Natural killer cell (primary cell): Measurements from ENCODE around the gene MYL10. TPM values are rescaled to one million over a fixed set of nuclear protein-coding genes. Genes with fewer than 3 reads are reported as not detected.

Experiments used
- ATAC-seq, 3 donors: fragments of 150-1000 bp in 2 of 3; fragments of 200-7000 bp in 1 of 3; cut with Tn5 transposase; 1 replicate in 1 of 3; 2 replicates in 2 of 3; pipeline ENCODE4 v1.10.0; 2021; ENCODE audit warnings: mild to moderate bottlenecking in 2 of 3, moderate library complexity in 2 of 3
- DNase-seq, 2 donors: peaks; one replicate each; pipeline versions ENCODE4 v3.0.0 to v3.0.0-alpha.2; 2013 to 2021; ENCODE audit warnings: mixed read lengths in 1 of 2
- H3K27ac ChIP-seq: one replicate; pipeline ENCODE4 v1.5.1; 2013; ENCODE audit warnings: mild to moderate bottlenecking, low read length
- H3K27me3 ChIP-seq: one replicate; pipeline ENCODE4 v1.6.1; 2013; ENCODE audit warnings: low read length; ENCODE audit not compliant: control insufficient read depth, insufficient read depth
- H3K36me3 ChIP-seq: one replicate; pipeline ENCODE4 v1.6.1; 2013; ENCODE audit warnings: low read length; ENCODE audit not compliant: control insufficient read depth, insufficient read depth
- H3K4me1 ChIP-seq: one replicate; pipeline ENCODE4 v1.6.1; 2013; ENCODE audit warnings: low read length; ENCODE audit not compliant: control insufficient read depth, insufficient read depth
- H3K4me3 ChIP-seq: one replicate; pipeline ENCODE4 v1.5.1; 2013; ENCODE audit warnings: low read length
- H3K9me3 ChIP-seq: one replicate; pipeline ENCODE4 v1.6.1; 2013; ENCODE audit warnings: low read length; ENCODE audit not compliant: control insufficient read depth, insufficient read depth
- H3K27ac Mint-ChIP-seq, 2 donors: one replicate each; pipeline ENCODE4 v1.8.0; 2022; ENCODE audit warnings: mild to moderate bottlenecking in 2 of 2, mixed read lengths in 2 of 2, moderate library complexity in 1 of 2
- H3K27me3 Mint-ChIP-seq, 2 donors: one replicate each; pipeline ENCODE4 v1.8.0; 2022; ENCODE audit warnings: low read depth in 2 of 2, mixed read lengths in 2 of 2
- H3K36me3 Mint-ChIP-seq: one replicate; pipeline ENCODE4 v1.8.0; 2022; ENCODE audit warnings: mixed read lengths
- H3K4me1 Mint-ChIP-seq, 2 donors: one replicate each; pipeline ENCODE4 v1.8.0; 2022; ENCODE audit warnings: mixed read lengths in 2 of 2
- H3K4me3 Mint-ChIP-seq: one replicate; pipeline ENCODE4 v1.8.0; 2022; ENCODE audit warnings: mild to moderate bottlenecking, moderate library complexity, mixed read lengths
- H3K9me3 Mint-ChIP-seq, 2 donors: one replicate each; pipeline ENCODE4 v1.8.0; 2022; ENCODE audit warnings: mixed read lengths in 2 of 2
- CTCF ChIP-seq: fragments of 200-600 bp; IDR thresholded peaks from one replicate; pipeline ENCODE4 v1.8.0; 2022; ENCODE audit warnings: antibody characterized with exemption
- WGBS: methylation state at CpG from one replicate; pipeline ENCODE4 v1.1.7; 2013; ENCODE audit warnings: missing lambda C conversion rate; ENCODE audit not compliant: insufficient coverage; 5-methylcytosine and 5-hydroxymethylcytosine counted together
- intact Hi-C: fragments of 100-400 bp; cut with micrococcal nuclease; formaldehyde crosslinking; loops from one replicate; pipeline ENCODE4 v1.14.2; 2022
- total RNA-seq, 4 donors: library from RNA; stranded (reverse); fragments of 120-200 nt in 1 of 4; gene quantifications; one replicate each; pipeline versions ENCODE4 v1.2.3 to v1.2.4, GENCODE V29; 2013 to 2022

MYL10 gene
- total RNA-seq, 3 donors from 2014 or later (not counting 1 experiment from before 2014, with no cell fraction given), result not detected

GRCh38 chr7:101636822-101637623 is 7.9 kb upstream of the MYL10 start:
- peaks cover 3% of the 10 kb centered on the region for H3K9me3 ChIP-seq
- no peak overlapping the region for H3K4me3 Mint-ChIP-seq
- intact Hi-C loops, result no loop called here
- H3K27ac Mint-ChIP-seq, result no peak overlapping the region
- no peaks in the 10 kb centered on the region for H3K4me1 Mint-ChIP-seq
- no peak overlapping the region for H3K4me3 ChIP-seq
- H3K36me3 ChIP-seq, result no peaks in the 10 kb centered on the region
- no peaks in the 10 kb centered on the region for H3K27me3 ChIP-seq
- H3K27me3 Mint-ChIP-seq, result no peaks in the 10 kb centered on the region
- WGBS, result 77% methylated on average over 7 of the region's 9 CpGs
- ATAC-seq, result no peak
- DNase-seq, result no peak
- no peak for TF ChIP-seq CTCF
- no peaks in the 10 kb centered on the region for H3K4me1 ChIP-seq
- no peaks in the 10 kb centered on the region for H3K9me3 Mint-ChIP-seq
- H3K36me3 Mint-ChIP-seq, result no peaks in the 10 kb centered on the region
- no peak overlapping the region for H3K27ac ChIP-seq

- no peaks in the 10 kb centered on the region for H3K36me3 ChIP-seq
- no peak overlapping the region for H3K27ac ChIP-seq
- H3K36me3 Mint-ChIP-seq, result no peaks in the 10 kb centered on the region
- TF ChIP-seq CTCF, result no peak
- no peak for DNase-seq
- H3K4me1 Mint-ChIP-seq, result peaks cover 0 to 5% of the 10 kb centered on the region in 2 donors
- peaks cover 5% of the 10 kb centered on the region for H3K4me1 ChIP-seq
- no peak overlapping the region for H3K4me3 Mint-ChIP-seq
- no peak overlapping the region for H3K4me3 ChIP-seq
- intact Hi-C loops, result no loop called here
- no peak for ATAC-seq
- H3K27me3 ChIP-seq, result no peaks in the 10 kb centered on the region
- H3K9me3 ChIP-seq, result peaks cover 3% of the 10 kb centered on the region
- WGBS, result 86% methylated on average over 2 of the region's 2 CpGs
- no peak overlapping the region for H3K27ac Mint-ChIP-seq
- H3K9me3 Mint-ChIP-seq, result no peaks in the 10 kb centered on the region
- no peaks in the 10 kb centered on the region for H3K27me3 Mint-ChIP-seq
Measured at GRCh38 chr7:101635484-101635883, 6.4 kb upstream of the MYL10 start.

- no peaks in the 10 kb centered on the region for H3K9me3 Mint-ChIP-seq
- Histone ChIP-seq H3K27me3 (no peaks in the 10 kb centered on the region), H3K4me1 (peaks cover 6% of the 10 kb centered on the region), H3K36me3 (no peaks in the 10 kb centered on the region), H3K27ac (no peak overlapping the region), H3K4me3 (no peak overlapping the region), H3K9me3 (peaks cover 3% of the 10 kb centered on the region)
- H3K4me3 Mint-ChIP-seq, result no peak overlapping the region
- WGBS, result 88% methylated on average over 11 of the region's 11 CpGs
- H3K4me1 Mint-ChIP-seq, result peaks cover 0 to 5% of the 10 kb centered on the region in 2 donors
- DNase-seq (no peak), ATAC-seq (no peak)
- H3K27me3 Mint-ChIP-seq, result no peaks in the 10 kb centered on the region
- H3K27ac Mint-ChIP-seq, result no peak overlapping the region
- H3K36me3 Mint-ChIP-seq, result no peaks in the 10 kb centered on the region
- intact Hi-C loops, result no loop called here
- no peak for TF ChIP-seq CTCF
Measured at GRCh38 chr7:101634196-101634717, 5.2 kb upstream of the MYL10 start.
